ENCODE measurements around the gene LCE2A. TPM values are rescaled to one million over a fixed set of nuclear protein-coding genes. Genes with fewer than 3 reads are reported as not detected.

LCE2A gene, protein sequence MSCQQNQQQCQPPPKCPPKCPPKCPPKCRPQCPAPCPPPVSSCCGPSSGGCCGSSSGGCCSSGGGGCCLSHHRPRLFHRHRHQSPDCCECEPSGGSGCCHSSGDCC
- total RNA-seq = not detected in 2 replicates

DNA sequence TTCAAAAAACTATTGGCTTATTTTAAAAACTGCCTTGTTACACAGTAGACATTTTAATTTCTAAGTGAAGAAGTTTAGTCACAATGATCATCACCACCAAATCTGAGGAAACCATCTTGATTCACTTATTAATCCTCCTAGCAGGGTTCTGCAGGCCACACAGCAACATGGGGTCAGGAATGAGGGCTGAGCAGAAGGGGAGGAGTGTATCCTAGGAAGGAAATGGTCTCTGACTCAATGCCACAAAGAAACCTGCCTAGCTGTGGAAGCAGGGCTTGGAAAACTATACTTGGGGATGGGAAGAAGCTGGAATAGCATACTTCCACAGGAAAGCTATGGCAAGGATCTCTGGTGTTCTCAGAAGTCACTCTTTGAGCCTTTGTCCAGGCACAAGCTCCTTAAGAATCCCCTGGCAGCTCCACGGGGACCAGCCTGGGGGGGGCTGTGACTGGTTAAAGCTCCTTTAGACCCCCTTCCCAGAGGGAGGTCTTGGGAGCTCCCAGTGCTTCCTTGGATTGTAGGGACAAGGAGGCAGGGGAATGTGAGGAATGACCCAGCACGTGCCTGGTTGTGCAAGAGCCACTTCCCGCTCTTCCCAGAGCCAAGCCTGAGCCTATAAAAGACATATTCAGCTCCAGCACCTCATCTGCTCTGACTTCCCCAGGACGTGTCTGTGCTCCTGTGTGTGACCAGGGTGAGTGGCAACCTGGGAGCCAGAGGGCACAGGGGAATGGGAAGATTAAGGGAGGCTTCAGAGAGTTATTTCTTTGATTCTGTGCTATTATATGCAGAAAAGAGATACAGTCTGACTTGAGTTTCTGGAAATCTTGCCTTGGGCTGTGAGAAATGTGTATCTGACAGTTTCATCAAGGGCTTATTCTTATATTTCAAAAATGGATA, at the start of gene LCE2A:
TSS of gene LCE2A (plus strand) at position 645 of the 900 bp plus-strand sequence. CDS start 557 bp downstream, outside the sequence.

DNA sequence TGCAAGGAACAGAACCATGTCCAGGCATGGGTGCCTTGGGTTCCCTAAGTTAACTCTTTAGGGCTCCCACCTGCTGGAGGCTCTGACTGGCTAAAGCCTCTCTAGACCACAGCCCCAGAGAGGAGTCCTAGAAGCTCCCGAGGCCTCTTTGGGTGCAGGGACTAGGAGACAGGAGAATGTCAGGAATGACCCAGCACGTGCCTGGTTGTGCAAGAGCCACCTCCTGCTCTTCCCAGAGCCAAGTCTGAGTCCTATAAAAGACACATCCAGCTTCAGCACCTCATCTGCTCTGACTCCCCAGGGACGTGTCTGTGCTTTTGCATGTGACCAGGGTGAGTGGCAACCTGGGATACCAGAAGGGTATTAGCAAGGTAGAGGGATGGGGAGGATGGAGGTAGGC, 35.0 kb upstream of the LCE2A start, which contains the start of gene LCE2D:
TSS of gene LCE2D (plus strand) at position 283 of the 400 bp plus-strand sequence. CDS start 726 bp downstream, outside the sequence.

DNA sequence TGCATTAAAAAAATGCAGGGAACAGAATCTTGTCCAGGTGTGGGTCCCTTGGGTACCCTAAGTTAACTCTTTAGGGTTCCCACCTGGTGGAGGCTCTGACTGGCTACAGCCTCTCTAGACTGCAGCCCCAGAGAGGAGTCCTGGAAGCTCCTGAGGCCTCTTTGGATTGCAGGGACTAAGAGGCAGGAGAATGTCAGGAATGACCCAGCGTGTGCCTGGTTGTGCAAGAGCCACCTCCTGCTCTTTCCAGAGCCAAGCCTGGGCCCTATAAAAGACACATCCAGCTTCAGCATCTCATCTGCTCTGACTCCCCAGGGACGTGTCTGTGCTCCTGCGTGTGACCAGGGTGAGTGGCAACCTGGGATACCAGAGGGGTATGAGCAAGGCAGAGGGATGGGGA, 23.2 kb upstream of the LCE2A start, which contains the start of gene LCE2C:
TSS of gene LCE2C (plus strand) at position 297 of the 400 bp plus-strand sequence. CDS start 737 bp downstream, outside the sequence.

DNA sequence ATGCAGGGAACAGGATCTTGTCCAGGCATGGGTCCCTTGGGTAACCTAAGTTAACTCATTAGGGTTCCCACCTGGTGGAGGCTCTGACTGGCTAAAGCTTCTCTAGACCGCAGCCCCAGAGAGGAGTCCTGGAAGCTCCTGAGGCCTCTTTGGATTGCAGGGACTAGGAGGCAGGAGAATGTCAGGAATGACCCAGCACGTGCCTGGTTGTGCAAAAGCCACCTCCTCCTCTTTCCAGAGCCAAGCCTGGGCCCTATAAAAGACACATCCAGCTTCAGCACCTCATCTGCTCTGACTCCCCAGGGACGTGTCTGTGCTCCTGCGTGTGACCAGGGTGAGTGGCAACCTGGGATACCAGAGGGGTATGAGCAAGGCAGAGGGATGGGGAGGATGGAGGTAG, 12.3 kb upstream of the LCE2A start, which contains the start of gene LCE2B:
TSS of gene LCE2B (plus strand) at position 301 of the 400 bp plus-strand sequence. CDS start 721 bp downstream, outside the sequence.

DNA sequence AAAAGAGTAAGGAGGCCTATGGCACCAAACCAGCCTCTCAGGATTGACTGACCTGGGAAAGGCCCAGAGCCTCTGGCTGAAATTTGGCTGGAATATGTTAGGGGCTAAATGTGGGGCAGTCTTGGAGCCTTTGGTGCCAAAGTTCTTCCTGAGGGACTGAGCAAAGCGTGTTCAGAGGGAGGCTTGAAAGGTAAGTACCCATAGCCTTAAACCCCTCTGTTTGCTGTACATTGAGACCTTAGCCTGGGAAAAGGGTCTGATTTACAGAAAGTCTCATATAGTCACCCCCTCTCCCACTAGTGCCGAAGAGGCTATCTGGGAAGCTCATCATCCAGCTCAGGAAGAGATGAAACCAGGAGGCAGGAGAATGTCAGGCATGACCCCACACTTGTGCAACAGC, 9.7 kb downstream of the LCE2A start, which contains the start of gene LCE4A:
TSS of gene LCE4A (plus strand) at position 301 of the 400 bp plus-strand sequence. CDS start 916 bp downstream, outside the sequence.

Other genes starting within 250 kb of the LCE2A start
- not detected in 2 replicates for gene LCE5A, start 187.5 kb upstream of the LCE2A start, total RNA-seq
- gene CRCT1, start 183.9 kb upstream of the LCE2A start, total RNA-seq = not detected in 2 replicates
- not detected in 2 replicates for gene LCE3E, start 131.6 kb upstream of the LCE2A start, total RNA-seq
- not detected in 2 replicates for gene LCE3D, start 117.8 kb upstream of the LCE2A start, total RNA-seq
- not detected in 2 replicates for gene LCE3C, start 98.1 kb upstream of the LCE2A start, total RNA-seq
- gene LCE3B, start 84.5 kb upstream of the LCE2A start, total RNA-seq = not detected in 2 replicates
- gene LCE3A, start 75.2 kb upstream of the LCE2A start, total RNA-seq = not detected in 2 replicates
- not detected in 2 replicates for gene LCE2D, start 35.0 kb upstream of the LCE2A start, total RNA-seq
- gene LCE2C, start 23.1 kb upstream of the LCE2A start, total RNA-seq = not detected in 2 replicates
- not detected in 2 replicates for gene LCE2B, start 12.2 kb upstream of the LCE2A start, total RNA-seq
- not detected in 2 replicates for gene LCE4A, start 9.8 kb downstream of the LCE2A start, total RNA-seq
- gene KPRP, start 59.7 kb downstream of the LCE2A start, total RNA-seq = not detected in 2 replicates
- not detected in 2 replicates for gene LCE1F, start 76.8 kb downstream of the LCE2A start, total RNA-seq
- not detected in 2 replicates for gene LCE1E, start 87.9 kb downstream of the LCE2A start, total RNA-seq
- not detected in 2 replicates for gene LCE1D, start 98.4 kb downstream of the LCE2A start, total RNA-seq
- gene LCE1C, start 108.3 kb downstream of the LCE2A start, total RNA-seq = not detected in 2 replicates
- not detected in 2 replicates for gene LCE1B, start 113.6 kb downstream of the LCE2A start, total RNA-seq
- gene LCE1A, start 129.1 kb downstream of the LCE2A start, total RNA-seq = not detected in 2 replicates
- gene LCE6A, start 144.5 kb downstream of the LCE2A start, total RNA-seq = not detected in 2 replicates
- gene LCE7A, start 161.7 kb downstream of the LCE2A start, total RNA-seq = not detected in 2 replicates
- not detected in 2 replicates for gene SMCP, start 180.0 kb downstream of the LCE2A start, total RNA-seq
- not detected in 2 replicates for gene IVL, start 210.2 kb downstream of the LCE2A start, total RNA-seq
- gene SPRR5, start 248.9 kb downstream of the LCE2A start, total RNA-seq = not detected in 2 replicates